ENCODE data around the gene SPNS1. TPM values are rescaled to one million over a fixed set of nuclear protein-coding genes. Genes with fewer than 3 reads are reported as not detected.

The SPNS1 gene
- total RNA-seq, 4 donors from 2014 or later: 15.3 to 24.6 (median 18.9) TPM

- no peak for TF ChIP-seq CTCF (IDR thresholded peaks at IDR 0.05; ENCODE audit: low read depth)
Measured at GRCh38 chr16:29012913-29013553, 38.5 kb downstream of the SPNS1 start.

GRCh38 chr16:29014561-29015069, 40.0 kb downstream of the SPNS1 start:
- TF ChIP-seq CTCF (IDR thresholded peaks at IDR 0.05; ENCODE audit: low read depth): no peak

GRCh38 chr16:29022196-29022595, 47.6 kb downstream of the SPNS1 start:
- TF ChIP-seq CTCF (IDR thresholded peaks at IDR 0.05; ENCODE audit: low read depth): no peak

GRCh38 chr16:29023279-29024277, 49.0 kb downstream of the SPNS1 start:
- no peak for TF ChIP-seq CTCF (IDR thresholded peaks at IDR 0.05; ENCODE audit: low read depth)

GRCh38 chr16:29024278-29024677, 49.7 kb downstream of the SPNS1 start:
- TF ChIP-seq CTCF (IDR thresholded peaks at IDR 0.05; ENCODE audit: low read depth): no peak

- no peak for TF ChIP-seq CTCF (IDR thresholded peaks at IDR 0.05; ENCODE audit: low read depth)
Measured at GRCh38 chr16:29025218-29025617, 50.6 kb downstream of the SPNS1 start.

- TF ChIP-seq CTCF (IDR thresholded peaks at IDR 0.05; ENCODE audit: low read depth): no peak
Measured at GRCh38 chr16:29025735-29026134, 51.2 kb downstream of the SPNS1 start.

All from subcutaneous adipose tissue (tissue), 4 donors.